T47D (cell line): ENCODE data around the gene VEPH1.

Source experiments
- DNase-seq, 2 experiments: peaks; one replicate each; pipeline versions ENCODE4 v3.0.0 to v3.0.0-alpha.2; 2011 to 2012; ENCODE audit warnings: low read depth in 1 of 2, low spot score in 1 of 2
- JUND ChIP-seq: IDR thresholded peaks from 2 replicates; pipeline ENCODE4 v1.6.1; 2012; ENCODE audit warnings: low read depth
- in situ Hi-C: cut with HindIII; loops from 2 replicates; pipeline ENCODE4 v1.10.0; 2016; ENCODE audit warnings: low sequenced_read_pairs, low pct_unique_long_range_greater_than_20kb

VEPH1 gene

DNA sequence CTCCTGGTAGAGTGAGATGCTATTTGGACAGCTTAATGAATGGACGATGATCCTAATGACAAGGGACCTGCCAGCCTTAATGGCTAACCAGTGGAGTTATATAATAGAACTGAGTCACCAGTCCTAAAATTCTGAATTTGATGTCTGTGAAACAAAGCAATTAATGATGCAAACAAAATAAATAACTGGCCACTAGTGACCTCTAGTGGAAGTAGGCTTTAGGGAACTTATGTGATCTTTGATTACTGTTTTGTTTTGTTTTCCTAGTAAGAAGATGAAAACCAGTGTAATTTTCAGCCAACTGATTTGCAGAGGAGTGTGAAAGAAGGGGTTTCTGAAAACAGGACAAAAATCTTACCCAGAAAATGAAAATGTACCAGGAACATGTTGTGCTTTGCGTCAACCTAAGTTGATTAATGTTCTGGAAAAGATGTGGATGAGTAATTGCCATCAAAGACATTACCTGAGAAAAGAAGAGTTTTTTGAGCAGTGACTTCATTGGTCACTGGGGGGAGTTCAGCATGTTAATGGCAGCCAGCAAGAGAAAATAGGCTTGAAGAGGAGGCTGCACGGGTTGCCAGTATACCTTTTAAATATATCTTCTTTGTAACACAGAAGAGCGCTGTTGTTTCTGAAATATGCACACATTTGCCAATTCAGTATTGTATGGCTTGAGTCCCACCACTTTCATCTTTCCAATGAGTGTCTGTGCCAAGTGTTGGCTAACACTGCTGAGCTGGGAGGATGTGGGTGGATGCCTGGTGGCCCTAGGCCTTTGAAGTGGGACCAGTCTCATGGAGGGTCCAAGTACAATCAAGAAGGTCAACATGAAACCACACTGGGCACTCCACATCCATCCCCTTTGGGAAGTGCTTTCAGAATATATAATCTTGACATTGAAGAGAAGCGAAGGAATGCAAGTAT lies 9.3 kb downstream of the VEPH1 start:
- in situ Hi-C loops, result no loop called here

DNA sequence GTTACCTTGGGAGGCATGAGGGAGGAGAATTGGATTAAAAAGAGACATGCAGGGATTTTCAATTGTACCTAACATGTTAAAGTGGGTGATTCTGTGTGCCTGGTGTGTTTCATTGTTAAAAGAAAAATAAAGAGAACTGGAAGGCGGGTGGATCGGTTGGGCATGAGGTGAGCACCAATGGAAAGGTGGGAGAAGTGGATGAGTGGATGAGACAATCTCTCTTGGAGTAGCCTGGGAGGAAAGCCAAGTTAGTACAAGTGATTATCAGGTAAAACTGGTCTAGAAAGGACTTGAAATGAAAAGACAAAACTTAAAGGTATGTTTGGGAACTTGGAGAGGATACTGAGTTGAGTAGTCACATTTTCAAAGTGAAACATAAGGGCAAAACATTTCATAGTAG lies 12.1 kb downstream of the VEPH1 start:
- in situ Hi-C loops, result no loop called here
- TF ChIP-seq JUND, result no peak
- DNase-seq, result no peak

More for the DNA sequence above, 9.3 kb downstream of the VEPH1 start:
- DNase-seq, result peak in 1 of 2 experiments; percentile 70
- TF ChIP-seq JUND, result no peak

DNA sequence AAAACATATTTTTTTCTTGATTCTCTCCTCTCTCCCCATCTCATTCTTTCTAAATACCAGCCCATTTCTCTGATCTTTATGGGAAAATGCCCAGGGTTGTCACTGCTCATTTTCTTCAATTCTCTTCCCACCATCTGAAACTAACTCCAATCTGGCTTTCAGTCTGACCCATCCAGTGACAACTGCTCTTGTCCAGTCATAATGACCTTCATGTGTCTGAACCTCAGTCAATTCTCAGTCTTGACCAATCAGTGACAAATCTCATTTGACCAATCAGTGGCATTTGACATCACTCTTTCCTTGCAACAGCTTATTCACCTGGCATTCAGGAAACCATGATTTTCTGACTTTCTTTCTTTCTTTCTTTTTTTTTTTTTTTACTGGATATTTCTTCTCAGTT lies 15.1 kb downstream of the VEPH1 start:
- DNase-seq, result no peak
- TF ChIP-seq JUND, result no peak
- in situ Hi-C loops, result no loop called here

DNA sequence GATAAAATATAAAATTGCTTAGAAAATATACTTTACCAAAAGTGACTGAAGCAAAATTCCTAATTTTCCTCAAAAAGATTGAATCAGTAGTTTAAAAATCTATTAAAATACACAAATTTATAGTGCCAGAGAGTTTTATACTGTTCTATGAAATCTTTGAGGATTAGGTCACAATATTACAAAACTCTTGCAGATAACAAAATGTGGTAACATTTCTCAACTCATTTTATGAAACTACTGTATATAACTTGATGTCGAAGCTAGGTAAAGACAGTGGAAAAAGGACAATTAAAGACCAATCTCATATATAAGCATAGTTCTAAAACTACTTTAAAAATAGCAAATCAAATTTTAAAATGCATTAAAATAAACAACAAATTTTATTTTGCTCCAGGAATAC lies 15.9 kb downstream of the VEPH1 start:
- no peak for DNase-seq
- TF ChIP-seq JUND, result no peak
- in situ Hi-C loops, result no loop called here

DNA sequence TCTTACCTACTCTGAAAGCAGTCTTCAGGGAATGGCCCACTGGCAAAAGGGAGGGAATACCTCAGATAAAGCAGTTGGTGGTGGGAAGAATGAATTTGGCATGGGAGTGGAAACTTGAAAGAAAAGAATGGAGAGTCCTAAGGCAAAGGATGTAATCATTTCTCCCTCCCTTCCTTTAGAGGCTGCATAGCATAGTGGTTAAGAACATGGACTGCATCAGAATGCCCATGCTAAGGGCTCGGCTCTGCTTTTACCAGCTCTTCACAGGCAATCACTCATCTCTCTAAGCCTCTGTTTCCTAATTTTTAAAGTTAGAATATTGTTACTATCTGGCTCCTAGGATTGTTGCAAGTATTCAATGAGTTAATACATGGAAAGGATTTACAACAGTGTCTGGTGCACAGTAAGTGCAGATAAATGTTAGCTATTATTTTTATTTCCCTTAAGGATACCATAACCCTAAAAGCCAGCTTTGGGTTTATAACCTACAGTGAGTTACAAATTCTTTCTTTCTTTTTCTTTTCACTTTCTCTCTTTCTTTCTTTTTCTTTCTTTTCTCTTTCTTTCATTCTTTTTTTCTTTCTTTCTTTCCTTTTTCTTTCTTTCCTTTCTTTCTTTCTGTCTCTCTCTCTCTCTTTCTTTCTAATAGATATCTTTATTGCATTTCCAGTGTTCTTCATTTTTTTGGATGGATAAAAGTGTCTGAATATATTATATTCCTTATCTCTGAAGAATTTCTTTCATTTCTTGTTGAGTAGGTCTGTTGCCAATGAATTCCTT lies 23.6 kb downstream of the VEPH1 start:
- no peak for DNase-seq
- TF ChIP-seq JUND, result no peak
- in situ Hi-C loops, result no loop called here

DNA sequence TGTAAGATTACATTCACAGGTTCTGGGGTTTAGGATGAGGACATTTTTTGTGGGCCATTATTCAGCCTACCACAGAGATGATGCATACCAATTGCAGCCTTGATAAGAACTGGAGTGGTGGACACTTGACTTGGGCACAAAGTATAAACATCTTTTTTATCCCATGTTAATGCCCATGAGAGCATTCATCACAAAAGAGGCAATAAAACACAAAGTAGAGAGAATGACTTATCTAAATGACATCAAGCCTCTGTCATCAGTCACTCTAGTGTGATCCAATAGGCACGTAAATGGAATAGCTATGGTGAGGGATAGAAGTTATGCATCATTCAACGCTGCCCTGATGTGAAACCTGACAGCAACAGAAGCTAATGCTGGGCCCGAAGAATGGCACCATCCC lies 25.8 kb downstream of the VEPH1 start:
- DNase-seq, result no peak
- in situ Hi-C loops, result no loop called here
- no peak for TF ChIP-seq JUND

DNA sequence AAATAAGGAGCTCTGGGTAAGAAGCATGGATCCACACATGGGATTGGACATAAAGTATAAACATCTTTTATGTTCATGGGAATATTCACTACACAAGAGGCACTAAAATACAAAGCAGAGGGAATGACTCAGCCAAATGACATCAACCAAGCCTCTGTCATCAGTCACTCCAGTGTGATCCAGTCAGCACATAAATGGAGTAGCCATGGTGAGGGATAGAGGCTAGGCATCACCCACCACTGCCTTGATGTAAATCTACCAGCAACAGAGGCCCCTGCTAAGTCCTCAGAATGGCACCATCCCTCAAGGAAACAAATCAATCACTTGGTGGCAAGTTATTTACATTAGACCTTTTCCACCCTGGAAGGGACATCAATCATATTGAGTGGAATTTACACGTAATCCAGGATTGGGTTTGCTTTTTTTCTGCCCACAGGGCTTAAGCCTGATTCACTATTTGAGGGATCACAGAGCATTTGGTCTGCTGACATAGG lies 27.2 kb downstream of the VEPH1 start:
- DNase-seq, result no peak
- no peak for TF ChIP-seq JUND
- in situ Hi-C loops, result no loop called here

DNA sequence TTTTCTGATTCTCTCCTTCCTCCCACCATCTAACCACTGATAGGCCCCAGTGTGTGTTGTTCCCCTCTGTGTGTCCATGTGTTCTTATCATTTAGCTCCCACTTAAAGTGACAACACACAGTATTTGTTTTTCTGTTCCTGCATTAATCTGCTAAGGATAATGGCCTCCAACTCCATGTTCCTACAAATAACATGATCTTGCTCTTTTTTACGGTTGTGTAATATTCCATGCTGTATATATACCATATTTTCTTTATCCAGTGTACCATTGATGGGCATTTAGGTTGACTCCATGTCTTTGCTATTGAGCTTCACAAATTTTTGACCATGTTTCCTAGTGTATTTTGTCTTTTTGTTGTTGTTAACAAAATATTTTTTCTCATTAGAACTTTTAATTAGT lies 30.6 kb downstream of the VEPH1 start:
- no peak for DNase-seq
- in situ Hi-C loops, result no loop called here
- no peak for TF ChIP-seq JUND

DNA sequence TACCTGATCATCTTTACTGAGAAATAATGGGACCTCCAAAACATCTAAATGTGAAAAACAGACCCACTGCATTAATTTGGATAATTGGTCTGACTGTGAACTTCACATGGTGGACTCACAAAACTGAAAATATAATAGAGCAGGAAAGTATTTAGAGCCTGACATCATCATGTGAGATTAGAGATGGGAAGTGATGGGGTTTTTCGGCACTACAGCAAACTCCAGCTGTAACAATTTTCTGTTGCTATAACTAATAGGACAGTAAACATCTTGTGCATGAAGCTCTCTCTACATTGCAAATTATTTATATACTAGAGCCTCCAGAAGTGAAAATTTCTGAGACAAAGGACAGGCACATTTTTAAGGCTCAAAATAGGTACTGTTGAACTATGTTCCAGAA lies 32.2 kb downstream of the VEPH1 start:
- in situ Hi-C loops, result no loop called here
- DNase-seq, result no peak
- TF ChIP-seq JUND, result no peak

DNA sequence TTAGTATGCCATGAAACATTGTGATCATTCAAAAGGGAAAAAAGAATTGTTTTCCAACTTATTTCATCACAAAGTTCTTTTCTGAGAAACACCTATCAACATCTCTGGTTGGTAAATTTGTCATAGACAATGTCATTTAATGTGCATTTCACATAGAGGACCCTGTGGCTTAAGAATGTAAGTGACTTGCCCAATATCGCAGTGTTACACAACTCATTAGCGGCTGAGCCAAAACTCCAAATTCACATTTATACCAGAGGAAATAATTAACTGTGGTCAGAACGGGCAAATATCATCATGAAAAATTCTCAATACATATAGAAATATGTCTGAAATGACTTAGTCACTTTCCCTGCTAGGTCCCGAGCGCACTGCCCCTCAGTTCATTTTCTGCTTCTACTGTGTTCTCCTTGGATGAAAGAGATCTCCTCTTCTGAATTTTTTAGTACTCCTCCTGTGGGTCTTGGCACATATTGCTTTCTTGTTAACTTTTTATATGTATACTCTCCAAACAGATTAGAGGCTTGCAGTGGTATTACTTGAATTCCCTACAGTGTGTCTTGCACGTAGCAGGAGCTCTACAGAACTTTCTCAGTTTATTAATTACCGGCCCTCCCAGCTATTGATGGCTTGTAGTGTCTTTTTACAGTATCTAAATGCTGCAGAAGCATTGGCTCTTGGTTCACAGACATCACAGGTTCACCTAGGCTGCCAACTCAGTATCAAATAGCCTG lies 33.5 kb downstream of the VEPH1 start:
- in situ Hi-C loops, result no loop called here
- no peak for DNase-seq
- TF ChIP-seq JUND, result no peak

DNA sequence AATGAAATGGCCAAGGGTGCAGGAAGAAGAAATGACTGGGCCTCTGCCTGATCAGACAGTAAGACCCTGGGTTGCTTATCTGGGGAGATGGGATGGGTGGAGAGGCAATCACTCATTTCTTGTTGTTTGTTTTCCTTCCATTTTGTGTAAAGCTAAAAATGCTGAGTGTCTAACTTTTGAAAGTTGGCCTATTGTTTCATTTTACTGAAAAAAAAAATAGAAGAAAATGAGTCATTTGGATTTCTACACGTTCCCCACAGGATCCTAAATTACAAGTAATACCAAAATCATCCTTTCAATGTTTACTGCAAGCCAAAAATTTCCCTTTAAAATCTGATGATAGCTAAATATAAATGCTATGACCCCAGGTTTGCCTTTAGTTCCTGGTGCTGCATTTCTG lies 36.0 kb downstream of the VEPH1 start:
- in situ Hi-C loops, result no loop called here
- no peak for DNase-seq
- TF ChIP-seq JUND, result no peak

DNA sequence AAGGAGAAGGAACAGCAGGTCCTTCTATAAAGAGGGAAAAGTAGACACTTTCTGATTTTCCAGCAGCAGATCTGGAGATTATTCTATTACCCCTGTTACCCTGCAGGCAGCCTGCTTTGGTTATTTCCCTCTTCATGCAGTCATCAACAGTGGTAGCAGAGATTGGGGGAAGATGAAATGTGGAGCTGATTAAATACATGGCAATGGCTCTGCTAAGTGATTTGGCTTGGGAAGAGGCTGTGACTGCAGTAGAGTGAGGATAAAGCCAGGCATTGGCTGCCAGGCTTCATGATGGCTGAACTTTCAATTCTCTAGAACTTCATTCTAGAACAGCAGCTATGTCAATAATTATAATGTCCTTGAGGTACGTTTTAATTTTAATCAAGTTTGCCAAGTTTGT lies 37.5 kb downstream of the VEPH1 start:
- no peak for TF ChIP-seq JUND
- no peak for DNase-seq
- in situ Hi-C loops, result no loop called here

DNA sequence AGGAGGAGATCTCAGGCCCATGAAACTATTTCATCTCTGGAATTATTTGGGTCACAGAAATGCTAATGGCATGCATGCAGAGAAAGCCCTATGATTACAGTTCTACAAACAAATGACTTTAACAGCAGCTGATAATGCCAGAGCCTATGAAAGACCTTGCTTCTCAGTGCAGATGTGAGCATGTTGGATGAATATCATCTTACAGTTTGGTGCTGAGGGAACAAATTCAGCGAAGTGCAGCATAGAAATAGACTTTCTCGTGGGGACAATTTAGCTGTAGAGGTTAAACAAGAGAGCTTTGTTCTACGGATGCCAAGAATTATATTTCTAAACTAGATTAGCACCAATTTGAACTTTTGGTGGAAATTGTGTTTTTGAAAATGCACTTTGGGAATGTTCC lies 38.9 kb downstream of the VEPH1 start:
- no peak for TF ChIP-seq JUND
- in situ Hi-C loops, result no loop called here
- no peak for DNase-seq
